ENCODE data around the gene PRDM10.

- TF ChIP-seq CTCF (IDR thresholded peaks at IDR 0.05) (no peak), POLR2AphosphoS5 (IDR thresholded peaks at IDR 0.05) (no peak), POLR2A (IDR thresholded peaks at IDR 0.05) (no peak), EP300 (IDR thresholded peaks at IDR 0.05; ENCODE audit: low read depth) (no peak)
Measured at GRCh38 chr11:129960216-129961214, 42.1 kb downstream of the PRDM10 start.
